ENCODE measurements around the gene TRIP13. TPM values are rescaled to one million over a fixed set of nuclear protein-coding genes. Genes with fewer than 3 reads are reported as not detected.

The TRIP13 gene
- total RNA-seq, 1 donor from 2014 or later = 11.9 TPM

DNA sequence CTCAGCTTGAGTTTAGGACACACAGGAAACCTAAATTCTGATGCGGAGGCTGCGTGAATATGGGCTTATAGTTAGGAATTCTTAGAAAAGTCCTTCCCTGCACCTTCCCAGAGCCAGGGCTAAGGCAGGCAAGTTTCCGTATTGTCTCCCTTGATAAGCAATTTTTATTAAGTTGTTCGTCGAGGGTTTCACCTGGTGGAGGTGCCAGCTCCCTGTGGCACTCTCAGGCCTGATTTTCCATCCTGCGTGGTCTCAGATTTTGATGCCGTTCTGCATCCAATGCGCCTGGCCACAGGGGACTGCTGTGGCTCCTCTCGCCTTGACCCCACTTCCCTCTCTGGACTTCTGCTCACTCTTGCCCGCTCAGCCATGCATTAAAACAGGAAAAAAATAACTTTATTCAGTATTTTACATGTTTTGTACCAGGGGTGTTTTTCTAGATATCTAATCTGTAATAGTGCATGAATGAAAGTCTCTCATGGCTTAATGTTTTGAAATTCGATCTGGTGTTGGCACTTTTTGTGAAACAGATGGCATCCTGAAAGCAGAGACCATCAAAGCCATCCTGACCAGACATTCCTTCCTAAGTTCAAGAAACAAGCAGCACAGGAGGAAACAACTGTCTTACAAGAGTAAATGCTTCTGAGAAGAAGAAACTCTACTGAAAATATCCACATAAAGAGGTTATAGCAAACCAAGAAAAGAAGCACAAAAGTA is 50.7 kb downstream of the TRIP13 start:
- DNase-seq (ENCODE audit: low spot score, unreplicated experiment) = no peak
- Mint-ChIP-seq H3K27ac (no peak overlapping the region), H3K4me3 (ENCODE audit: low read depth) (no peak overlapping the region), H3K36me3 (ENCODE audit: insufficient read depth) (no peaks in the 10 kb centered on the region), H3K9me3 (ENCODE audit: low read depth) (no peaks in the 10 kb centered on the region), H3K27me3 (peaks cover 56% of the 10 kb centered on the region), H3K4me1 (ENCODE audit: low read depth) (peaks cover 3% of the 10 kb centered on the region)
- TF ChIP-seq, protein P1, sequence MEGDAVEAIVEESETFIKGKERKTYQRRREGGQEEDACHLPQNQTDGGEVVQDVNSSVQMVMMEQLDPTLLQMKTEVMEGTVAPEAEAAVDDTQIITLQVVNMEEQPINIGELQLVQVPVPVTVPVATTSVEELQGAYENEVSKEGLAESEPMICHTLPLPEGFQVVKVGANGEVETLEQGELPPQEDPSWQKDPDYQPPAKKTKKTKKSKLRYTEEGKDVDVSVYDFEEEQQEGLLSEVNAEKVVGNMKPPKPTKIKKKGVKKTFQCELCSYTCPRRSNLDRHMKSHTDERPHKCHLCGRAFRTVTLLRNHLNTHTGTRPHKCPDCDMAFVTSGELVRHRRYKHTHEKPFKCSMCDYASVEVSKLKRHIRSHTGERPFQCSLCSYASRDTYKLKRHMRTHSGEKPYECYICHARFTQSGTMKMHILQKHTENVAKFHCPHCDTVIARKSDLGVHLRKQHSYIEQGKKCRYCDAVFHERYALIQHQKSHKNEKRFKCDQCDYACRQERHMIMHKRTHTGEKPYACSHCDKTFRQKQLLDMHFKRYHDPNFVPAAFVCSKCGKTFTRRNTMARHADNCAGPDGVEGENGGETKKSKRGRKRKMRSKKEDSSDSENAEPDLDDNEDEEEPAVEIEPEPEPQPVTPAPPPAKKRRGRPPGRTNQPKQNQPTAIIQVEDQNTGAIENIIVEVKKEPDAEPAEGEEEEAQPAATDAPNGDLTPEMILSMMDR (IDR thresholded peaks at IDR 0.05; ENCODE audit: unreplicated experiment) = no peak

DNA sequence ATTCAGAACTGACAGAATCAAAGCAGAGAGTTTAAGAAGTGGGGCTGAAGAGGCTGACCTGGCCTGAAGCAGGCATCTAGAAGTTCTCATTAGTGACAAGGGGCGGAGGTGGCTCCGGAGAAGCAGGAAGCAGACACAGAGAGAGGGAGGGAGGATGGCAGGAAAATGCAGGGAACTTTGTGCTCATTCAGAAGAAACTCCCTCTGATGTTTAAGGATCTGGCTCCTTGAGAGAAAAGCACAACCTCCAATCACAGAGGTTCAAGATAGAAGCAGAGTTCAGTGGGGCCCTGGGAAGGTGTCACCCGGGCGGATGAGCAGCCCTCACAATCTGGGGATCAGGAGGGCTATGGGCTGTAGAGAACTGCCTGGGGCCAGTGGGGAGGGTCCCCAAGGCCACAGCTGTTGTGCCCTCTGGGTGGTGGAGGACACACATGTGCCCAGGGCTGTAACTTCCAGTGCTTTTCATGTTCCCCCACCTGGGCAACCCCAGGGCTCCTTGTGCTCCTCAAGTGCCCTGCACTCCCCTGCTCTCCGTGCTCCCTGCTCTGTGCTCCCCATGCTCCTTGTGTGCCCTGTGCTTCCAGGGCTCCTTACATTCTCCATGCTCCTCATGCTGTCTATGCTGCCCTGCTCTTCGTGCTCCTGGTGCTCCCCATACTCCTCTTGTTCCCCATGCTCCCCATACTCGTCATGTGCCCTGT is 51.4 kb downstream of the TRIP13 start:
- TF ChIP-seq, protein P1 (IDR thresholded peaks at IDR 0.05; ENCODE audit: unreplicated experiment) = no peak
- DNase-seq (ENCODE audit: low spot score, unreplicated experiment) = peak; percentile 5
- Mint-ChIP-seq H3K4me1 (ENCODE audit: low read depth) (peaks cover 3% of the 10 kb centered on the region), H3K4me3 (ENCODE audit: low read depth) (no peak overlapping the region), H3K27ac (no peak overlapping the region), H3K27me3 (peaks cover 52% of the 10 kb centered on the region), H3K9me3 (ENCODE audit: low read depth) (no peaks in the 10 kb centered on the region), H3K36me3 (ENCODE audit: insufficient read depth) (no peaks in the 10 kb centered on the region)

DNA sequence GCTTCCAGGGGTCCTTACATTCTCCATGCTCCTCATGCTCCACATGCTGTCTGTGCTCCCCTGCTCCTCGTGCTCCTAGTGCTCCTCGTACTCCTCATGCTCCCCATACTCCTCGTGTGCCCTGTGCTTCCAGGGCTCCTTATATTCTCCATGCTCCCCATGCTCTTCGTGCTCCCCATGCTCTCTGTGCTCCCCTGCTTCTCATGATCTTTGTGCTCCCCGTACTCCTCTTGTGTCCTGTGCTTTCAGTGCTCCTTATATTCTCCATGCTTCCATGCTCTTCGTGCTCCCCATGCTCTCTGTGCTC is 51.9 kb downstream of the TRIP13 start:
- H3K4me1 Mint-ChIP-seq (ENCODE audit: low read depth) = peaks cover 3% of the 10 kb centered on the region
- H3K9me3 Mint-ChIP-seq (ENCODE audit: low read depth) = no peaks in the 10 kb centered on the region
- TF ChIP-seq, protein P1 (IDR thresholded peaks at IDR 0.05; ENCODE audit: unreplicated experiment) = no peak
- H3K36me3 Mint-ChIP-seq (ENCODE audit: insufficient read depth) = no peaks in the 10 kb centered on the region
- H3K27me3 Mint-ChIP-seq = peaks cover 52% of the 10 kb centered on the region
- no peak overlapping the region for H3K27ac Mint-ChIP-seq
- no peak overlapping the region for H3K4me3 Mint-ChIP-seq (ENCODE audit: low read depth)
- DNase-seq (ENCODE audit: low spot score, unreplicated experiment) = no peak

DNA sequence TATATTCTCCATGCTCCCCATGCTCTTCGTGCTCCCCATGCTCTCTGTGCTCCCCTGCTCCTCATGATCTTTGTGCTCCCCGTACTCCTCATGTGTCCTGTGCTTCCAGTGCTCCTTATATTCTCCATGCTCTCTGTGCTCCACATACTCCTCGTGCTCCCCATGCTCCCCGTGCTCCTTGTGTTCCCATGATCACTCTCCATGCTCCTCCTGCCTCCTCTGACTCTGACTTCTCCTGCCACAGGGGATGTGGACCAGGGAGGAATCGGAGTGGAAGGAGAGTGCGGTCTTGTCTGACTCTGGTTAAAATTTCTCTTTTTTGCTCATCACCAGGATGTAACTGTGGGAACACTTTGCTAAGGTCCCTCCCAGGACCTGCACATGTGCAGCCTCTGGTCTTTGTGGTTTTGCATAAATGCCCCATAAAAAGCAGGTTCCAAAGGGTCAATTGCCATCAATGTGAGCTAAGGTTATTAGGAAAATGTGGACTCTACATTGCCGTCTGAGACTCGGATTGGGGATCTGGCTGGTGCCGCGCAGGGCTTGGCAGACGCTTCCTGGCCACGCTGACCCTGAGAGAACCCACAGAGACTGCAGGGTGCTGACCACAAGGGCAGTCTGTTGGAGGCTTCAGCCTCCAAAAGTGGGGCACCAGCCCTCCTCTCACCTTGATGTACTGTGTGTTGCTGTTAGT is 52.5 kb downstream of the TRIP13 start:
- no peak overlapping the region for H3K4me3 Mint-ChIP-seq (ENCODE audit: low read depth)
- H3K36me3 Mint-ChIP-seq (ENCODE audit: insufficient read depth) = no peaks in the 10 kb centered on the region
- H3K9me3 Mint-ChIP-seq (ENCODE audit: low read depth) = peaks cover under 1% of the 10 kb centered on the region
- H3K4me1 Mint-ChIP-seq (ENCODE audit: low read depth) = peaks cover 6% of the 10 kb centered on the region
- TF ChIP-seq, protein P1 (IDR thresholded peaks at IDR 0.05; ENCODE audit: unreplicated experiment) = no peak
- peaks cover 52% of the 10 kb centered on the region for H3K27me3 Mint-ChIP-seq
- no peak for DNase-seq (ENCODE audit: low spot score, unreplicated experiment)
- H3K27ac Mint-ChIP-seq = peak overlapping the region; percentile 37

DNA sequence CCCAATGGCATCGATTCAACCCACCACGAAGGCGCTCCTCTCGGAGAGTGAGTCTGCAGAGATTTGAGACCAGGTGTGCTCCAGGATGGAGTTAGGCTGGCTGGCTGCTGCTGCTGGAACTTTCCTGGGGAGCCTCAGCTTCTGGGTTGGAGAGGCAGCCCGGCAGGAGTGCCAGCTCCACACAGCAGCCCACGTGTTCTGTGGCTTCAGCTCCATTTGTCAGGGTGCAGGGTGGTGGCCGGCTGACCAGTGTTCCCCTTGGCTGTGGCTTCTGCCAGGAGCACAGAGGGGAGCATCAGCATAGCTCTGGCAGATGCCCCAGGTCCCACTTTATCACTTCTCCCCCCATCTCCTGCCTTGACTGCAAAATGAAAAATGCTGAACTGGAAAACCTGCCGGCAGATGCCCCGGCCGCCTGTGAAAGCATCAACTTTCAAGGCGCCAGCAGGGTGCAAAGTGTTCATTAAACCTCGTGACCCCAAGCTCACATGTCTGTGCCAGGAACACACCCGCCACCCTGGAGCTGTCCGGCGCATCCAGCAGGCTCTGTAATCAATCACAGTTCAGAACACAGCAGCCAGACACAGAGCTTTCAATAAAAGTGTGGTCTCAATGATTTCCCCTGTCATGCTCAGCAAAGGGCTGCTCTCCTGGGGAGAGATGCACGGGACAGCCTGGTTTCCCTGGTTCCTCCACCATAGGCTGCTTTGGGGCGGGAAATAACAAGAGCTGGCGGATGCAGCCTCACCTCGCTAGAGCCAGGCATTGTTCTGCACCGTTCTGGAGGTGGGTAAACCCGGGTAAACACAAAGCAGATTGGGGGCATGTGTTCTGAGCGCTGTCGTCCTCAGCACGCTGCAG is 53.2 kb downstream of the TRIP13 start:
- no peak for DNase-seq (ENCODE audit: low spot score, unreplicated experiment)
- H3K9me3 Mint-ChIP-seq (ENCODE audit: low read depth) = peaks cover 8% of the 10 kb centered on the region
- H3K27ac Mint-ChIP-seq = no peak overlapping the region

More for the DNA sequence above, 53.2 kb downstream of the TRIP13 start:
- H3K36me3 Mint-ChIP-seq (ENCODE audit: insufficient read depth) = peaks cover 1% of the 10 kb centered on the region
- H3K4me3 Mint-ChIP-seq (ENCODE audit: low read depth) = no peak overlapping the region
- H3K4me1 Mint-ChIP-seq (ENCODE audit: low read depth) = peaks cover 6% of the 10 kb centered on the region
- TF ChIP-seq, protein P1 (IDR thresholded peaks at IDR 0.05; ENCODE audit: unreplicated experiment) = no peak
- peaks cover 57% of the 10 kb centered on the region for H3K27me3 Mint-ChIP-seq

All from progenitor cell of endocrine pancreas (in vitro differentiated cells).